DMS 273 (cell line): Measurements from ENCODE around the gene GGN.
"Not testable (repeated sequence)": the region's sequence is repeated elsewhere in the genome, so short reads cannot be mapped to it uniquely, and the experiment has no call there.

ENCODE experiments used
- DNase-seq: peaks from one replicate; lab custom pipeline; 2025; ENCODE audit not compliant: unreplicated experiment; lab: John Stamatoyannopoulos, UW

Gene GGN

GRCh38 chr19:38411898-38412297 is 24.1 kb upstream of the GGN start:
- DNase-seq = not testable (repeated sequence)

GRCh38 chr19:38411041-38411712 is 23.3 kb upstream of the GGN start:
- DNase-seq = no peak

- DNase-seq = not testable (repeated sequence)
Measured at GRCh38 chr19:38410407-38410806, 22.6 kb upstream of the GGN start.

GRCh38 chr19:38409631-38410133 is 21.8 kb upstream of the GGN start:
- peak; percentile 75 for DNase-seq

GRCh38 chr19:38405276-38405675 is 17.4 kb upstream of the GGN start:
- no peak for DNase-seq

- DNase-seq = no peak
Measured at GRCh38 chr19:38404858-38405257, 17.0 kb upstream of the GGN start.

GRCh38 chr19:38402967-38403674 is 15.3 kb upstream of the GGN start, which contains the start of gene FAM98C:
TSS of gene FAM98C (plus strand) at chr19:38403093. CDS start at chr19:38403154, 61 bp downstream.
- DNase-seq = peak; percentile 98

GRCh38 chr19:38402623-38402966 is 14.8 kb upstream of the GGN start:
- no peak for DNase-seq

GRCh38 chr19:38401148-38401547 is 13.3 kb upstream of the GGN start:
- no peak for DNase-seq

- DNase-seq = no peak
Measured at GRCh38 chr19:38400361-38400760, 12.5 kb upstream of the GGN start.

- no peak for DNase-seq
Measured at GRCh38 chr19:38399537-38399936, 11.7 kb upstream of the GGN start.

- no peak for DNase-seq
Measured at GRCh38 chr19:38399081-38399480, 11.2 kb upstream of the GGN start.

- DNase-seq = peak; percentile 54
Measured at GRCh38 chr19:38395381-38396114, 7.7 kb upstream of the GGN start.

GRCh38 chr19:38394488-38394887 is 6.7 kb upstream of the GGN start:
- DNase-seq = peak; percentile 79

GRCh38 chr19:38392707-38393308 is 5.0 kb upstream of the GGN start:
- peak; percentile 36 for DNase-seq

GRCh38 chr19:38391911-38392464 is 4.2 kb upstream of the GGN start:
- no peak for DNase-seq

GRCh38 chr19:38389957-38390924 is 2.4 kb upstream of the GGN start:
- DNase-seq = no peak

- DNase-seq = peak; percentile 40
Measured at GRCh38 chr19:38389101-38389925, 1.5 kb upstream of the GGN start.
